ENCODE results near the gene PSD4. TPM values are rescaled to one million over a fixed set of nuclear protein-coding genes. Genes with fewer than 3 reads are reported as not detected.

The PSD4 gene
- total and polyA plus RNA-seq, 2 of the 8 experiments (the other 6 are each of a cell fraction or from before 2014, with no cell fraction given) = 0.53 to 1.2 TPM

DNA sequence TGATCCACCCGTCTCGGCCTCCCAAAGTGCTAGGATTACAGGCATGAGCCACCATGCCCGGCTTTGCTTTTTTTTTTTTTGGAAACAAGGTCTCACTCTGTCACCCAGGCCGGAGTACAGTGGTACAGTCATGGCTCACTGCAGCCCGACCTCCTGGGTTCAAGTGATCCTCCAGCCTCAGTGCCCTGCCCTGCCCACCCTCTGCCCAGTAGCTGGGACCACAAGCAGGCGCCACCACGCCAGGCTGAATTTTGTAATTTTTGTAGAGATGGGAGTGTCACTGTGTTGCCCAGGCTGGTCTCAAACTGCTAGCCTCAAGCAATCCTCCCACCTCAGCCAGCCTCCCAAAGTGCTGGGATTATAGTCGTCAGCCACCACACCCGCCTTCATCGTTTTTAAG is 11.6 kb upstream of the PSD4 start (continued):
- TF ChIP-seq POU5F1 (IDR thresholded peaks at IDR 0.05; ENCODE audit: low read depth, low read length) = no peak
- TF ChIP-seq, protein P1, sequence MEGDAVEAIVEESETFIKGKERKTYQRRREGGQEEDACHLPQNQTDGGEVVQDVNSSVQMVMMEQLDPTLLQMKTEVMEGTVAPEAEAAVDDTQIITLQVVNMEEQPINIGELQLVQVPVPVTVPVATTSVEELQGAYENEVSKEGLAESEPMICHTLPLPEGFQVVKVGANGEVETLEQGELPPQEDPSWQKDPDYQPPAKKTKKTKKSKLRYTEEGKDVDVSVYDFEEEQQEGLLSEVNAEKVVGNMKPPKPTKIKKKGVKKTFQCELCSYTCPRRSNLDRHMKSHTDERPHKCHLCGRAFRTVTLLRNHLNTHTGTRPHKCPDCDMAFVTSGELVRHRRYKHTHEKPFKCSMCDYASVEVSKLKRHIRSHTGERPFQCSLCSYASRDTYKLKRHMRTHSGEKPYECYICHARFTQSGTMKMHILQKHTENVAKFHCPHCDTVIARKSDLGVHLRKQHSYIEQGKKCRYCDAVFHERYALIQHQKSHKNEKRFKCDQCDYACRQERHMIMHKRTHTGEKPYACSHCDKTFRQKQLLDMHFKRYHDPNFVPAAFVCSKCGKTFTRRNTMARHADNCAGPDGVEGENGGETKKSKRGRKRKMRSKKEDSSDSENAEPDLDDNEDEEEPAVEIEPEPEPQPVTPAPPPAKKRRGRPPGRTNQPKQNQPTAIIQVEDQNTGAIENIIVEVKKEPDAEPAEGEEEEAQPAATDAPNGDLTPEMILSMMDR (IDR thresholded peaks at IDR 0.05; ENCODE audit: control extremely low read depth in 1 of 3, insufficient read depth in 1 of 3, low read depth in 1 of 3, low read length in 3 of 3) = no peak
- TF ChIP-seq TCF12 (IDR thresholded peaks at IDR 0.05; ENCODE audit: low read depth, low read length) = no peak
